WTC11 (cell line): ENCODE results near the gene ANGPTL5. TPM values are rescaled to one million over a fixed set of nuclear protein-coding genes. Genes with fewer than 3 reads are reported as not detected.

ENCODE experiments used
- ATAC-seq: fragments of 200-7000 bp; cut with Tn5 transposase; 2 replicates; pipeline ENCODE4 v1.10.0; 2021; ENCODE audit warnings: mild to moderate bottlenecking, moderate library complexity
- CTCF ChIA-PET: fragments of 300-600 bp; sonication (Branson Sonifier 250); formaldehyde crosslinking; loops from one replicate; lab custom pipeline; 2021; ENCODE audit warnings: antibody characterized with exemption; lab: Charles Lee
- POLR2A ChIA-PET: fragments of 350-600 bp; sonication (Branson Sonifier 250); formaldehyde crosslinking; loops from one replicate; lab custom pipeline; 2021; ENCODE audit warnings: antibody characterized with exemption; lab: Charles Lee
- DNase-seq: peaks from one replicate; pipeline ENCODE4 v3.0.0; 2021; ENCODE audit warnings: low spot score
- H3K27ac Mint-ChIP-seq: 2 replicates; pipeline ENCODE4 v1.8.0; 2021; ENCODE audit warnings: mixed read lengths
- H3K27me3 Mint-ChIP-seq: 2 replicates; pipeline ENCODE4 v1.8.0; 2021; ENCODE audit warnings: low read depth, mild to moderate bottlenecking, moderate library complexity, mixed read lengths
- H3K36me3 Mint-ChIP-seq: 2 replicates; pipeline ENCODE4 v1.8.0; 2021; ENCODE audit warnings: mixed read lengths
- H3K4me1 Mint-ChIP-seq: 2 replicates; pipeline ENCODE4 v1.8.0; 2022; ENCODE audit warnings: mixed read lengths
- H3K4me3 Mint-ChIP-seq: 2 replicates; pipeline ENCODE4 v1.8.0; 2021; ENCODE audit warnings: mild to moderate bottlenecking, moderate library complexity, mixed read lengths
- H3K9me3 Mint-ChIP-seq: 2 replicates; pipeline ENCODE4 v1.8.0; 2021; ENCODE audit warnings: mixed read lengths
- FOXJ3 ChIP-seq: sonication (generic); formaldehyde crosslinking; IDR thresholded peaks from 2 replicates; pipeline ENCODE4 v1.9.0; 2021; ENCODE audit warnings: missing genetic modification reagents, mild to moderate bottlenecking, borderline replicate concordance
- FOXK1 ChIP-seq: sonication (generic); formaldehyde crosslinking; IDR thresholded peaks from 2 replicates; pipeline ENCODE4 v1.8.0; 2022; ENCODE audit warnings: mild to moderate bottlenecking, moderate library complexity, missing genetic modification reagents
- FOXP1 ChIP-seq: sonication (generic); formaldehyde crosslinking; IDR thresholded peaks from 2 replicates; pipeline ENCODE4 v1.8.0; 2022; ENCODE audit warnings: missing genetic modification reagents, mild to moderate bottlenecking, moderate library complexity, borderline replicate concordance
- GABPB1 ChIP-seq: sonication (generic); formaldehyde crosslinking; IDR thresholded peaks from 2 replicates; pipeline ENCODE4 v1.8.1; 2023; ENCODE audit warnings: mild to moderate bottlenecking, missing genetic modification reagents
- JAZF1 ChIP-seq: fragments of 250-450 bp; sonication (Bioruptor Pico); IDR thresholded peaks from 2 replicates; pipeline ENCODE4 v1.9.0; 2021; ENCODE audit warnings: moderate library complexity, mild to moderate bottlenecking, inconsistent platforms
- JUN ChIP-seq: sonication (generic); formaldehyde crosslinking; IDR thresholded peaks from 2 replicates; pipeline ENCODE4 v1.8.0; 2023; ENCODE audit warnings: mild to moderate bottlenecking, missing genetic modification reagents
- MXD4 ChIP-seq: fragments of 250-450 bp; sonication (Bioruptor Pico); IDR thresholded peaks from 2 replicates; pipeline ENCODE4 v1.8.0; 2021; ENCODE audit warnings: mild to moderate bottlenecking, moderate library complexity, borderline replicate concordance
- NFE2L1 ChIP-seq: sonication (generic); formaldehyde crosslinking; IDR thresholded peaks from 2 replicates; pipeline ENCODE4 v1.8.1; 2023; ENCODE audit warnings: missing genetic modification reagents
- SMAD4 ChIP-seq: sonication (generic); formaldehyde crosslinking; IDR thresholded peaks from 2 replicates; pipeline ENCODE4 v1.8.0; 2022; ENCODE audit warnings: mild to moderate bottlenecking, missing genetic modification reagents
- ZNF219 ChIP-seq: sonication (generic); formaldehyde crosslinking; IDR thresholded peaks from 2 replicates; pipeline ENCODE4 v1.8.0; 2023; ENCODE audit warnings: missing genetic modification reagents, mild to moderate bottlenecking, borderline replicate concordance
- ZNF232 ChIP-seq: sonication (generic); formaldehyde crosslinking; IDR thresholded peaks from 2 replicates; pipeline ENCODE4 v1.8.0; 2022; ENCODE audit warnings: mild to moderate bottlenecking, missing genetic modification reagents
- ZNF396 ChIP-seq: fragments of 250-450 bp; sonication (Bioruptor Pico); IDR thresholded peaks from 2 replicates; pipeline ENCODE4 v1.8.0; 2021; ENCODE audit warnings: mild to moderate bottlenecking, moderate library complexity, borderline replicate concordance
- total RNA-seq: library from RNA; stranded (reverse); gene quantifications from 3 replicates; pipeline ENCODE4 v1.2.3, GENCODE V29; 2021
- TF ChIP-seq, protein P1 (sequence below): sonication (generic); formaldehyde crosslinking; IDR thresholded peaks from 2 replicates; pipeline ENCODE4 v1.8.1; 2023; ENCODE audit warnings: mild to moderate bottlenecking, missing genetic modification reagents
- TF ChIP-seq, protein P2 (sequence below): fragments of 250-450 bp; sonication (Bioruptor Pico); IDR thresholded peaks from 2 replicates; pipeline ENCODE4 v1.9.0; 2021; ENCODE audit warnings: moderate library complexity, mild to moderate bottlenecking, inconsistent platforms, borderline replicate concordance
- TF ChIP-seq, protein P3 (sequence below): fragments of 250-450 bp; sonication (Bioruptor Pico); IDR thresholded peaks from 2 replicates; pipeline ENCODE4 v1.9.0; 2021; ENCODE audit warnings: mild to moderate bottlenecking
- TF ChIP-seq, protein P4 (sequence below): fragments of 250-450 bp; sonication (Bioruptor Pico); IDR thresholded peaks from 2 replicates; pipeline ENCODE4 v1.8.0; 2021; ENCODE audit warnings: mild to moderate bottlenecking
- TF ChIP-seq, protein P5 (sequence below): sonication (generic); formaldehyde crosslinking; IDR thresholded peaks from 2 replicates; pipeline ENCODE4 v1.8.0; 2022; ENCODE audit warnings: mild to moderate bottlenecking, missing genetic modification reagents
- TF ChIP-seq, protein P6 (sequence below): sonication (generic); formaldehyde crosslinking; IDR thresholded peaks from 2 replicates; pipeline ENCODE4 v1.8.0; 2023; ENCODE audit warnings: missing genetic modification reagents, mild to moderate bottlenecking, borderline replicate concordance
- TF ChIP-seq, protein P7 (sequence below): sonication (generic); formaldehyde crosslinking; IDR thresholded peaks from 2 replicates; pipeline ENCODE4 v1.8.1; 2023; ENCODE audit warnings: mild to moderate bottlenecking, missing genetic modification reagents, moderate library complexity

ANGPTL5 gene
- total RNA-seq, 1 experiment from 2014 or later: not detected

DNA sequence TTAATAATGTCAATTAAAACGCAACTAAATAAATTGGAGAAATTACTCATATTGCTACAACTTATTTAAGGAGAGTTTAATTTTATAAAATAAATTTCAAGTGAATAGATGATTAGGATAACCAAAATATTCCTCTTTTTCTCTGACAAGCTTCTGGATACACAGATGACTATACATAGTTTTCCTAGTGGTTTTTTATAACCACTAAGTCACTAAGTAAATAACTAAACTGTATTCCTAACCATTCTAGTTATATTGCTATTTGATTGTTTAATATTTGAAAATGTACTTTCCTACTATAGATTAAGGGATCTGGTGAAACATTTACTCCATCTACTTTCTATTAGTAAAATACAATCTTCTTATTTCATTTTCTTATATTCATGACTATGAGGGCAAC is 4.7 kb upstream of the ANGPTL5 start (continued):
- TF ChIP-seq, protein P1, sequence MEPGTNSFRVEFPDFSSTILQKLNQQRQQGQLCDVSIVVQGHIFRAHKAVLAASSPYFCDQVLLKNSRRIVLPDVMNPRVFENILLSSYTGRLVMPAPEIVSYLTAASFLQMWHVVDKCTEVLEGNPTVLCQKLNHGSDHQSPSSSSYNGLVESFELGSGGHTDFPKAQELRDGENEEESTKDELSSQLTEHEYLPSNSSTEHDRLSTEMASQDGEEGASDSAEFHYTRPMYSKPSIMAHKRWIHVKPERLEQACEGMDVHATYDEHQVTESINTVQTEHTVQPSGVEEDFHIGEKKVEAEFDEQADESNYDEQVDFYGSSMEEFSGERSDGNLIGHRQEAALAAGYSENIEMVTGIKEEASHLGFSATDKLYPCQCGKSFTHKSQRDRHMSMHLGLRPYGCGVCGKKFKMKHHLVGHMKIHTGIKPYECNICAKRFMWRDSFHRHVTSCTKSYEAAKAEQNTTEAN (CRISPR knock-in tag): no peak
- TF ChIP-seq GABPB1 (CRISPR knock-in tag): no peak
- TF ChIP-seq, protein P2, sequence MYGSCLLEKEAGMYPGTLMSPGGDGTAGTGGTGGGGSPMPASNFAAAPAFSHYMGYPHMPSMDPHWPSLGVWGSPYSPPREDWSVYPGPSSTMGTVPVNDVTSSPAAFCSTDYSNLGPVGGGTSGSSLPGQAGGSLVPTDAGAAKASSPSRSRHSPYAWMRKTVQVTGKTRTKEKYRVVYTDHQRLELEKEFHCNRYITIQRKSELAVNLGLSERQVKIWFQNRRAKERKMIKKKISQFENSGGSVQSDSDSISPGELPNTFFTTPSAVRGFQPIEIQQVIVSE (CRISPR knock-in tag): no peak
- TF ChIP-seq, protein P3, sequence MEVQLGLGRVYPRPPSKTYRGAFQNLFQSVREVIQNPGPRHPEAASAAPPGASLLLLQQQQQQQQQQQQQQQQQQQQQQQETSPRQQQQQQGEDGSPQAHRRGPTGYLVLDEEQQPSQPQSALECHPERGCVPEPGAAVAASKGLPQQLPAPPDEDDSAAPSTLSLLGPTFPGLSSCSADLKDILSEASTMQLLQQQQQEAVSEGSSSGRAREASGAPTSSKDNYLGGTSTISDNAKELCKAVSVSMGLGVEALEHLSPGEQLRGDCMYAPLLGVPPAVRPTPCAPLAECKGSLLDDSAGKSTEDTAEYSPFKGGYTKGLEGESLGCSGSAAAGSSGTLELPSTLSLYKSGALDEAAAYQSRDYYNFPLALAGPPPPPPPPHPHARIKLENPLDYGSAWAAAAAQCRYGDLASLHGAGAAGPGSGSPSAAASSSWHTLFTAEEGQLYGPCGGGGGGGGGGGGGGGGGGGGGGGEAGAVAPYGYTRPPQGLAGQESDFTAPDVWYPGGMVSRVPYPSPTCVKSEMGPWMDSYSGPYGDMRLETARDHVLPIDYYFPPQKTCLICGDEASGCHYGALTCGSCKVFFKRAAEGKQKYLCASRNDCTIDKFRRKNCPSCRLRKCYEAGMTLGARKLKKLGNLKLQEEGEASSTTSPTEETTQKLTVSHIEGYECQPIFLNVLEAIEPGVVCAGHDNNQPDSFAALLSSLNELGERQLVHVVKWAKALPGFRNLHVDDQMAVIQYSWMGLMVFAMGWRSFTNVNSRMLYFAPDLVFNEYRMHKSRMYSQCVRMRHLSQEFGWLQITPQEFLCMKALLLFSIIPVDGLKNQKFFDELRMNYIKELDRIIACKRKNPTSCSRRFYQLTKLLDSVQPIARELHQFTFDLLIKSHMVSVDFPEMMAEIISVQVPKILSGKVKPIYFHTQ (CRISPR knock-in tag): no peak
- no peak for TF ChIP-seq ZNF396 (CRISPR knock-in tag)

DNA sequence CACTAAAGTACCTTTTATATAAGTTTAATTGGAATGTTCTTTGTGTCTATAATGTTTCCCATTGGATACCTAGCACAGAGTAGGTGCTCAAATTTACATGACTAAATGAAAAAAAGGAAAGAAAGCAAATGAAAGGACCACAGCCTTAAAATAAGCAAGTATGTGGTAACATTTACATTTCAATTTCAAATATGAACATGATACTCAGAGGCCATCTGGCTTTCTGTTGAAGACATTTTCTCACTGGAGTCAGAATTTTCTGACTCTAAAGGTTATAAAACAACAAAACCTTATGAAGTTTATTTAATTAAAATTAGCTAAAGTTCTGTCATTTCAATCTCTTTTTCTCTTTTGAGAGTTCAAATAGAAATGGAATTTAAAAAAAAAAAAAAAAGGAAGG is 904 bp upstream of the ANGPTL5 start:
- H3K36me3 Mint-ChIP-seq: no peaks in the 10 kb centered on the region
- no peak overlapping the region for H3K4me3 Mint-ChIP-seq
- ATAC-seq (no peak), DNase-seq (no peak)
- no peak overlapping the region for H3K27ac Mint-ChIP-seq
- peaks cover 36% of the 10 kb centered on the region for H3K4me1 Mint-ChIP-seq
- TF ChIP-seq, protein P4, sequence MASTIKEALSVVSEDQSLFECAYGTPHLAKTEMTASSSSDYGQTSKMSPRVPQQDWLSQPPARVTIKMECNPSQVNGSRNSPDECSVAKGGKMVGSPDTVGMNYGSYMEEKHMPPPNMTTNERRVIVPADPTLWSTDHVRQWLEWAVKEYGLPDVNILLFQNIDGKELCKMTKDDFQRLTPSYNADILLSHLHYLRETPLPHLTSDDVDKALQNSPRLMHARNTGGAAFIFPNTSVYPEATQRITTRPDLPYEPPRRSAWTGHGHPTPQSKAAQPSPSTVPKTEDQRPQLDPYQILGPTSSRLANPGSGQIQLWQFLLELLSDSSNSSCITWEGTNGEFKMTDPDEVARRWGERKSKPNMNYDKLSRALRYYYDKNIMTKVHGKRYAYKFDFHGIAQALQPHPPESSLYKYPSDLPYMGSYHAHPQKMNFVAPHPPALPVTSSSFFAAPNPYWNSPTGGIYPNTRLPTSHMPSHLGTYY (CRISPR knock-in tag): no peak
- no peak for TF ChIP-seq FOXP1
- TF ChIP-seq, protein P5, sequence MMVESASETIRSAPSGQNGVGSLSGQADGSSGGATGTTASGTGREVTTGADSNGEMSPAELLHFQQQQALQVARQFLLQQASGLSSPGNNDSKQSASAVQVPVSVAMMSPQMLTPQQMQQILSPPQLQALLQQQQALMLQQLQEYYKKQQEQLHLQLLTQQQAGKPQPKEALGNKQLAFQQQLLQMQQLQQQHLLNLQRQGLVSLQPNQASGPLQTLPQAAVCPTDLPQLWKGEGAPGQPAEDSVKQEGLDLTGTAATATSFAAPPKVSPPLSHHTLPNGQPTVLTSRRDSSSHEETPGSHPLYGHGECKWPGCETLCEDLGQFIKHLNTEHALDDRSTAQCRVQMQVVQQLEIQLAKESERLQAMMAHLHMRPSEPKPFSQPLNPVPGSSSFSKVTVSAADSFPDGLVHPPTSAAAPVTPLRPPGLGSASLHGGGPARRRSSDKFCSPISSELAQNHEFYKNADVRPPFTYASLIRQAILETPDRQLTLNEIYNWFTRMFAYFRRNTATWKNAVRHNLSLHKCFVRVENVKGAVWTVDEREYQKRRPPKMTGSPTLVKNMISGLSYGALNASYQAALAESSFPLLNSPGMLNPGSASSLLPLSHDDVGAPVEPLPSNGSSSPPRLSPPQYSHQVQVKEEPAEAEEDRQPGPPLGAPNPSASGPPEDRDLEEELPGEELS: no peak
- TF ChIP-seq ZNF219 (CRISPR knock-in tag): no peak
- no peak for TF ChIP-seq FOXK1 (CRISPR knock-in tag)
- TF ChIP-seq MXD4: no peak
- no peaks in the 10 kb centered on the region for H3K9me3 Mint-ChIP-seq
- ChIA-PET CTCF (no interaction called here), POLR2A (no interaction called here)
- H3K27me3 Mint-ChIP-seq: no peaks in the 10 kb centered on the region; the same call in 1 of the 2 replicates

DNA sequence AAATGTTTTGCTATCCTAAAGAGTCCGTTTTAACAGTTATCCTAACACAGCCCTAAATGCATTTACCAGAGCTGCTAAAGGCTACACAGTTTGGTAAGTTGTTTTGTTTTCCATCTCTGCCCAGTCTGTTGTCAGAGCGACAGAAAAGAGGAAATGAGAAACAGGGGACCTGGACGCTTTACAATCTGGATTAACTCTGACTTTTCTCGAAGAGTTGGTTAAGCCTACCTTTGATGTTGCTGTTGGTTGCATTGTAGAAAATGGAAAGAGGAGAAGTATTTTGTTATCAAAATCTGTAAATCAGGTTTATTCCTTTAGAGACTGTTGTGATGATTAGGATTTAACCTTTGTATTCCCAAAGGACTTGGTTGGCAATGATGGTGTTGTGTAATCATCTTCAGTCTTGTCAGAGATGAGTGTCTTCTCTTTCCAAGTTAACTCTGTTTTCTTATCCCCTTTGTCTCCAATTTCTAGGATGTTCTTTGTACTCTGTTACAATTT is 481 bp downstream of the ANGPTL5 start:
- ChIA-PET CTCF (no interaction called here), POLR2A (no interaction called here)
- Mint-ChIP-seq H3K9me3 (no peaks in the 10 kb centered on the region), H3K36me3 (no peaks in the 10 kb centered on the region), H3K27me3 (no peaks in the 10 kb centered on the region; the same call in 1 of the 2 replicates), H3K4me1 (peaks cover 36% of the 10 kb centered on the region), H3K27ac (peak overlapping the region; percentile 76), H3K4me3 (peak overlapping the region; percentile 93)
- DNase-seq (no peak), ATAC-seq (no peak)
- TF ChIP-seq SMAD4 (CRISPR knock-in tag) (no peak), FOXJ3 (CRISPR knock-in tag) (no peak), ZNF232 (no peak), JAZF1 (CRISPR knock-in tag) (no peak), MXD4 (no peak), NFE2L1 (CRISPR knock-in tag) (no peak), JUN (CRISPR knock-in tag) (no peak)
- TF ChIP-seq, protein P6, sequence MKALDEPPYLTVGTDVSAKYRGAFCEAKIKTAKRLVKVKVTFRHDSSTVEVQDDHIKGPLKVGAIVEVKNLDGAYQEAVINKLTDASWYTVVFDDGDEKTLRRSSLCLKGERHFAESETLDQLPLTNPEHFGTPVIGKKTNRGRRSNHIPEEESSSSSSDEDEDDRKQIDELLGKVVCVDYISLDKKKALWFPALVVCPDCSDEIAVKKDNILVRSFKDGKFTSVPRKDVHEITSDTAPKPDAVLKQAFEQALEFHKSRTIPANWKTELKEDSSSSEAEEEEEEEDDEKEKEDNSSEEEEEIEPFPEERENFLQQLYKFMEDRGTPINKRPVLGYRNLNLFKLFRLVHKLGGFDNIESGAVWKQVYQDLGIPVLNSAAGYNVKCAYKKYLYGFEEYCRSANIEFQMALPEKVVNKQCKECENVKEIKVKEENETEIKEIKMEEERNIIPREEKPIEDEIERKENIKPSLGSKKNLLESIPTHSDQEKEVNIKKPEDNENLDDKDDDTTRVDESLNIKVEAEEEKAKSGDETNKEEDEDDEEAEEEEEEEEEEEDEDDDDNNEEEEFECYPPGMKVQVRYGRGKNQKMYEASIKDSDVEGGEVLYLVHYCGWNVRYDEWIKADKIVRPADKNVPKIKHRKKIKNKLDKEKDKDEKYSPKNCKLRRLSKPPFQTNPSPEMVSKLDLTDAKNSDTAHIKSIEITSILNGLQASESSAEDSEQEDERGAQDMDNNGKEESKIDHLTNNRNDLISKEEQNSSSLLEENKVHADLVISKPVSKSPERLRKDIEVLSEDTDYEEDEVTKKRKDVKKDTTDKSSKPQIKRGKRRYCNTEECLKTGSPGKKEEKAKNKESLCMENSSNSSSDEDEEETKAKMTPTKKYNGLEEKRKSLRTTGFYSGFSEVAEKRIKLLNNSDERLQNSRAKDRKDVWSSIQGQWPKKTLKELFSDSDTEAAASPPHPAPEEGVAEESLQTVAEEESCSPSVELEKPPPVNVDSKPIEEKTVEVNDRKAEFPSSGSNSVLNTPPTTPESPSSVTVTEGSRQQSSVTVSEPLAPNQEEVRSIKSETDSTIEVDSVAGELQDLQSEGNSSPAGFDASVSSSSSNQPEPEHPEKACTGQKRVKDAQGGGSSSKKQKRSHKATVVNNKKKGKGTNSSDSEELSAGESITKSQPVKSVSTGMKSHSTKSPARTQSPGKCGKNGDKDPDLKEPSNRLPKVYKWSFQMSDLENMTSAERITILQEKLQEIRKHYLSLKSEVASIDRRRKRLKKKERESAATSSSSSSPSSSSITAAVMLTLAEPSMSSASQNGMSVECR (CRISPR knock-in tag): no peak
- TF ChIP-seq, protein P1 (CRISPR knock-in tag): no peak
- TF ChIP-seq, protein P7, sequence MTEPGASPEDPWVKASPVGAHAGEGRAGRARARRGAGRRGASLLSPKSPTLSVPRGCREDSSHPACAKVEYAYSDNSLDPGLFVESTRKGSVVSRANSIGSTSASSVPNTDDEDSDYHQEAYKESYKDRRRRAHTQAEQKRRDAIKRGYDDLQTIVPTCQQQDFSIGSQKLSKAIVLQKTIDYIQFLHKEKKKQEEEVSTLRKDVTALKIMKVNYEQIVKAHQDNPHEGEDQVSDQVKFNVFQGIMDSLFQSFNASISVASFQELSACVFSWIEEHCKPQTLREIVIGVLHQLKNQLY: no peak
